H1 (cell line): ENCODE results near the gene ANKS1A. TPM values are rescaled to one million over a fixed set of nuclear protein-coding genes. Genes with fewer than 3 reads are reported as not detected.
A peak's percentile ranks its signal among the peaks of the same experiment; 100 is the strongest.

Experiments used
- CTCF ChIA-PET: fragments of 300-600 bp; sonication (Branson Sonifier 250); formaldehyde crosslinking; loops from one replicate; lab custom pipeline; 2021; ENCODE audit not compliant: partially characterized antibody; lab: Charles Lee
- POLR2A ChIA-PET: fragments of 300-600 bp; sonication (Branson Sonifier 250); formaldehyde crosslinking; loops from one replicate; lab custom pipeline; 2021; ENCODE audit warnings: inconsistent platforms; ENCODE audit not compliant: partially characterized antibody; lab: Charles Lee
- DNase-seq, 2 experiments: peaks; one replicate each; pipeline versions ENCODE4 v3.0.0 to v3.0.0-alpha.2; 2010 to 2022; ENCODE audit warnings: low spot score in 2 of 2, low read depth in 1 of 2, mixed read lengths in 1 of 2
- FAIRE-seq: peaks from 2 replicates; lab custom pipeline; 2011; peaks lifted over from hg19 to GRCh38; lab: Jason Lieb, UNC
- H2AFZ ChIP-seq: 2 replicates; pipeline ENCODE4 v1.8.1; 2012; ENCODE audit warnings: low read length, inconsistent platforms
- H2AK5ac ChIP-seq: 2 replicates; pipeline ENCODE4 v1.6.1; 2013; ENCODE audit warnings: low read depth, low read length
- H2BK120ac ChIP-seq: replicated peaks from 2 replicates; pipeline ENCODE3; 2013; ENCODE audit warnings: low read depth, low read length, inconsistent platforms
- H2BK12ac ChIP-seq: 2 replicates; pipeline ENCODE4 v1.6.1; 2013; ENCODE audit warnings: low read depth, low read length
- H2BK15ac ChIP-seq: 2 replicates; pipeline ENCODE4 v1.6.1; 2013; ENCODE audit warnings: low read length
- H2BK20ac ChIP-seq: 2 replicates; pipeline ENCODE4 v1.6.1; 2013; ENCODE audit warnings: low read length
- H2BK5ac ChIP-seq: 2 replicates; pipeline ENCODE4 v1.6.1; 2013; ENCODE audit warnings: low read depth, low read length
- H3K14ac ChIP-seq: 2 replicates; pipeline ENCODE4 v1.6.1; 2013; ENCODE audit warnings: inconsistent platforms; ENCODE audit not compliant: insufficient read length
- H3K18ac ChIP-seq: 2 replicates; pipeline ENCODE4 v1.6.1; 2013; ENCODE audit warnings: low read length; ENCODE audit errors: extremely low read depth
- H3K23ac ChIP-seq: 2 replicates; pipeline ENCODE4 v1.6.1; 2013; ENCODE audit warnings: inconsistent platforms; ENCODE audit not compliant: insufficient read length
- H3K23me2 ChIP-seq: 2 replicates; pipeline ENCODE4 v1.6.1; 2013; ENCODE audit warnings: low read depth, low read length
- H3K27ac ChIP-seq: 2 replicates; pipeline ENCODE4 v1.6.1; 2011; ENCODE audit warnings: low read depth, low read length, inconsistent platforms
- H3K27me3 ChIP-seq, 4 experiments: replicated peaks in 1 of 4; 1 replicate in 1 of 4; 2 replicates in 3 of 4; pipeline versions ENCODE4 v1.6.1 to v1.8.1; 2011 to 2013; ENCODE audit warnings: low read length in 3 of 4, mild to moderate bottlenecking in 3 of 4, inconsistent platforms in 2 of 4, mixed read lengths in 2 of 4, moderate library complexity in 1 of 4; ENCODE audit not compliant: control insufficient read depth in 3 of 4, insufficient read depth in 3 of 4; ENCODE audit errors: extremely low read depth in 1 of 4
- H3K36me3 ChIP-seq, 4 experiments: 2 replicates each; pipeline versions ENCODE4 v1.6.1 to v1.8.1; 2011 to 2013; ENCODE audit warnings: mild to moderate bottlenecking in 4 of 4, low read length in 3 of 4, moderate library complexity in 2 of 4, control low read depth in 1 of 4, inconsistent platforms in 1 of 4; ENCODE audit not compliant: insufficient read depth in 4 of 4, control insufficient read depth in 2 of 4
- H3K4ac ChIP-seq: replicated peaks from 2 replicates; pipeline ENCODE3; 2013; ENCODE audit warnings: low read length, low read depth, mixed read lengths, inconsistent platforms; ENCODE audit not compliant: insufficient read length
- H3K4me1 ChIP-seq, 4 experiments: replicated peaks in 1 of 4; 1 replicate in 1 of 4; 2 replicates in 3 of 4; pipeline versions ENCODE4 v1.6.1 to v1.8.1; 2011 to 2013; ENCODE audit warnings: low read length in 3 of 4, inconsistent platforms in 2 of 4, mixed read lengths in 1 of 4; ENCODE audit not compliant: insufficient read depth in 4 of 4, control insufficient read depth in 3 of 4
- H3K4me2 ChIP-seq, 2 experiments: 2 replicates each; pipeline versions ENCODE4 v1.6.1 to v1.8.1; 2011 to 2013; ENCODE audit warnings: low read depth in 2 of 2, low read length in 2 of 2, control low read depth in 1 of 2, inconsistent platforms in 1 of 2, mild to moderate bottlenecking in 1 of 2; ENCODE audit not compliant: insufficient read depth in 1 of 2
- H3K4me3 ChIP-seq, 4 experiments: fragments of 200-600, 300-600 bp in 1 of 4; sonication (generic), shearing (Covaris generic), sonication (Bioruptor Twin) in 1 of 4; 2 replicates each; pipeline versions ENCODE4 v1.5.1 to v1.8.1; 2011 to 2016; ENCODE audit warnings: low read length in 4 of 4, low read depth in 3 of 4, control low read depth in 2 of 4, inconsistent platforms in 2 of 4, mild to moderate bottlenecking in 2 of 4, mixed read lengths in 1 of 4, moderate library complexity in 1 of 4; ENCODE audit not compliant: insufficient read depth in 2 of 4; ENCODE audit errors: extremely low read depth in 1 of 4
- H3K56ac ChIP-seq: replicated peaks from 2 replicates; pipeline ENCODE3; 2013; ENCODE audit warnings: low read depth, mild to moderate bottlenecking, mixed read lengths, low read length, inconsistent platforms; ENCODE audit not compliant: insufficient read length
- H3K79me1 ChIP-seq: 2 replicates; pipeline ENCODE4 v1.6.1; 2013; ENCODE audit warnings: low read depth, low read length, control low read depth
- H3K79me2 ChIP-seq, 2 experiments: 2 replicates each; pipeline versions ENCODE4 v1.6.1 to v1.8.1; 2012 to 2013; ENCODE audit warnings: low read length in 2 of 2, mild to moderate bottlenecking in 2 of 2, inconsistent platforms in 1 of 2; ENCODE audit not compliant: insufficient read depth in 2 of 2, control insufficient read depth in 1 of 2
- H3K9ac ChIP-seq, 4 experiments: replicated peaks in 1 of 4; 1 replicate in 1 of 4; 2 replicates in 3 of 4; pipeline versions ENCODE4 v1.6.1 to v1.8.1; 2011 to 2013; ENCODE audit warnings: low read depth in 3 of 4, low read length in 3 of 4, control low read depth in 2 of 4, mild to moderate bottlenecking in 2 of 4, moderate library complexity in 2 of 4, inconsistent platforms in 1 of 4; ENCODE audit errors: extremely low read depth in 1 of 4
- H3K9me3 ChIP-seq, 2 experiments: 2 replicates each; pipeline versions ENCODE4 v1.6.1 to v1.8.1; 2012 to 2013; ENCODE audit warnings: mild to moderate bottlenecking in 2 of 2, moderate library complexity in 2 of 2, control low read depth in 1 of 2, inconsistent platforms in 1 of 2, low read depth in 1 of 2, low read length in 1 of 2, mixed read lengths in 1 of 2; ENCODE audit not compliant: insufficient read depth in 2 of 2
- H4K20me1 ChIP-seq, 2 experiments: replicated peaks in 1 of 2; 2 replicates each; pipeline versions ENCODE3 to v1.8.1; 2011 to 2013; ENCODE audit warnings: inconsistent platforms in 2 of 2, low read length in 2 of 2, mild to moderate bottlenecking in 1 of 2; ENCODE audit not compliant: insufficient read depth in 2 of 2, control insufficient read depth in 1 of 2
- H4K5ac ChIP-seq: 2 replicates; pipeline ENCODE4 v1.6.1; 2013; ENCODE audit warnings: low read length, low read depth, mixed read lengths, inconsistent platforms; ENCODE audit not compliant: insufficient read length
- H4K8ac ChIP-seq: 2 replicates; pipeline ENCODE4 v1.8.0; 2013; ENCODE audit warnings: mild to moderate bottlenecking, moderate library complexity, low read length, inconsistent platforms; ENCODE audit not compliant: insufficient read depth; ENCODE audit errors: extremely low read depth
- H4K91ac ChIP-seq: replicated peaks from 2 replicates; pipeline ENCODE3; 2013; ENCODE audit warnings: low read length, mixed read lengths, inconsistent platforms; ENCODE audit not compliant: insufficient read length
- ATF3 ChIP-seq: IDR thresholded peaks from 2 replicates; pipeline ENCODE4 v1.6.1; 2011; ENCODE audit warnings: low read depth, mild to moderate bottlenecking, low read length; ENCODE audit not compliant: insufficient read depth
- HDAC6 ChIP-seq: IDR thresholded peaks from one replicate; pipeline ENCODE4 v1.7.1; 2012; ENCODE audit warnings: low read depth, mild to moderate bottlenecking, inconsistent platforms, low read length, moderate library complexity
- MAX ChIP-seq: IDR thresholded peaks from 2 replicates; pipeline ENCODE4 v1.6.1; 2012; ENCODE audit warnings: inconsistent platforms
- SAP30 ChIP-seq: fragments of 300-600 bp; sonication (generic); IDR thresholded peaks from 2 replicates; pipeline ENCODE4 v1.7.1; 2012; ENCODE audit warnings: low read length, moderate library complexity, mild to moderate bottlenecking, inconsistent platforms; ENCODE audit not compliant: insufficient read depth, insufficient replicate concordance
- SP1 ChIP-seq: IDR thresholded peaks from 2 replicates; pipeline ENCODE4 v1.6.1; 2011; ENCODE audit warnings: low read depth, low read length
- TBP ChIP-seq: IDR thresholded peaks from 2 replicates; pipeline ENCODE4 v1.6.1; 2011; ENCODE audit warnings: low read depth, low read length, improper control_type of control experiment
- YY1 ChIP-seq: IDR thresholded peaks from 2 replicates; pipeline ENCODE4 v1.6.1; 2011; ENCODE audit warnings: low read depth, mild to moderate bottlenecking, low read length
- WGBS, 2 experiments: shearing (Covaris generic) in 1 of 2; methylation state at CpG; one replicate each; pipeline versions ENCODE4 v1.1.6 to v1.1.7; 2013 to 2015; ENCODE audit warnings: low lambda C conversion rate in 2 of 2, mixed read lengths in 2 of 2, inconsistent platforms in 1 of 2, low coverage in 1 of 2, missing lambda C conversion rate in 1 of 2; ENCODE audit not compliant: insufficient replicate concordance in 2 of 2, insufficient coverage in 1 of 2, insufficient read length in 1 of 2; ENCODE audit errors: extremely low coverage in 1 of 2, missing lambda C conversion rate in 1 of 2; 5-methylcytosine and 5-hydroxymethylcytosine counted together
- polyA plus RNA-seq, 7 experiments: library from polyadenylated mRNA; depleted of rRNA in 3 of 7; stranded (reverse) in 5 of 7; unstranded in 2 of 7; fragments of >200 nt in 5 of 7; fragments of 200-250 nt in 2 of 7; gene quantifications; 1 replicate in 5 of 7; 2 replicates in 1 of 7; 4 replicates in 1 of 7; pipeline versions ENCODE4 v1.2.1 to v1.2.3, GENCODE V29; 2011 to 2013; ENCODE audit warnings: missing spikeins in 2 of 7, mixed read lengths in 2 of 7
- total RNA-seq: library from RNA; stranded (reverse); fragmentation: NEBNext Ultra II Directional; extraction: Animal tissue kit (Norgen Biotek cat#: 25700); gene quantifications from 2 replicates; pipeline ENCODE4 v1.2.1, GENCODE V29; 2021

Gene ANKS1A
- total and polyA plus RNA-seq, 2 of the 8 experiments (the other 6 are each of a cell fraction or from before 2014, with no cell fraction given), result 9.8 to 30.9 TPM

GRCh38 chr6:35021004-35021403 lies 131.9 kb downstream of the ANKS1A start:
- Histone ChIP-seq H3K9me3 (no peaks in the 10 kb centered on the region), H2BK12ac (no peak overlapping the region), H3K27me3 (no peaks in the 10 kb centered on the region), H4K8ac (no peak overlapping the region), H3K4me2 (no peak overlapping the region), H2BK20ac (no peak overlapping the region), H2AK5ac (no peak overlapping the region), H3K23ac (no peak overlapping the region), H3K4me3 (no peak overlapping the region), H2BK5ac (peak overlapping the region; percentile 27; the same call in 1 of the 2 replicates), H3K36me3 (peaks cover 0 to 10% (median 6%) of the 10 kb centered on the region in 4 experiments; a peak in 4 of 8 replicates), H3K79me2 (no peaks in the 10 kb centered on the region), H3K18ac (no peak overlapping the region), H3K9ac (no peak overlapping the region), H4K5ac (no peak overlapping the region), H4K20me1 (no peaks in the 10 kb centered on the region), H4K91ac (peak overlapping the region; percentile 1), H2BK120ac (no peak overlapping the region), H3K14ac (no peak overlapping the region), H3K23me2 (no peaks in the 10 kb centered on the region), H3K27ac (no peak overlapping the region), H3K4me1 (peaks cover 6 to 32% (median 27%) of the 10 kb centered on the region in 4 experiments), H3K79me1 (no peaks in the 10 kb centered on the region; the same call in 1 of the 2 replicates), H2AFZ (no peak overlapping the region), H2BK15ac (no peak overlapping the region), H3K56ac (no peak overlapping the region), H3K4ac (no peak overlapping the region)
- ChIA-PET CTCF (interaction anchor here (1.1 to 2.0 kb wide), 4 partner anchors 9 to 33 kb away, joined by 3 to 12 read pairs (median 6); no protein-coding TSS in a partner anchor), POLR2A (interaction anchor here (1.9 kb wide), 1 partner anchor 9 kb away, joined by 7 read pairs; no protein-coding TSS in a partner anchor)
- no peak for DNase-seq
- WGBS, 2 experiments, result 70% methylated on average over 3 of the region's 3 CpGs; no CpG with 5 or more reads in 1 of the 2 experiments
- no peak for FAIRE-seq
- TF ChIP-seq TBP (no peak), YY1 (0 out of 2 replicates have a peak, but pooled peaks have one; percentile 33), HDAC6 (no peak), SP1 (no peak), SAP30 (no peak), MAX (no peak), ATF3 (no peak)
